K562 (cell line): ENCODE results near the gene CD93. TPM values are rescaled to one million over a fixed set of nuclear protein-coding genes. Genes with fewer than 3 reads are reported as not detected.

Experiments used
- ATAC-seq: fragments of 200-7000 bp; cut with Tn5 transposase; 3 replicates; pipeline ENCODE4 v1.9.1; 2020; ENCODE audit warnings: moderate library complexity
- BruUV-seq: library from RNA; stranded (reverse); fragments of 400-500 nt; replicated peaks from 2 replicates; lab custom pipeline; 2021; lab: Mats Ljungman, UMichigan
- CTCF ChIA-PET: fragments of 300-600 bp; formaldehyde crosslinking; extraction: SDS; loops from one replicate; lab custom pipeline; 2021; ENCODE audit warnings: low intra/inter-chr PET ratio; lab: Yijun Ruan, JAX
- POLR2A ChIA-PET: fragments of 300-600, 350-650 bp; sonication (Branson Sonifier 250); formaldehyde crosslinking; extraction: SDS; loops from one replicate; lab custom pipeline; 2021; ENCODE audit warnings: antibody characterized with exemption, inconsistent platforms; lab: Yijun Ruan, JAX
- DNase-seq, 4 experiments: peaks; one replicate each; pipeline versions ENCODE4 v3.0.0 to v3.0.0-alpha.2; 2011 to 2018; ENCODE audit warnings: low spot score in 3 of 4, mixed read lengths in 3 of 4; ENCODE audit errors: extremely low read depth in 1 of 4
- FAIRE-seq: peaks from 2 replicates; lab custom pipeline; 2011; peaks lifted over from hg19 to GRCh38; lab: Jason Lieb, UNC
- H2AFZ ChIP-seq: 2 replicates; pipeline ENCODE4 v1.6.0; 2011; ENCODE audit warnings: low read depth, low read length, control low read depth, inconsistent platforms
- H3K27ac ChIP-seq: fragments of 200-600 bp; 3 replicates; pipeline ENCODE4 v1.8.0; 2011; ENCODE audit warnings: low read depth, mild to moderate bottlenecking, control low read depth, inconsistent platforms, low read length, moderate library complexity, mixed read lengths; ENCODE audit errors: extremely low read depth
- H3K27me3 ChIP-seq, 2 experiments: fragments of 300-600 bp in 1 of 2; 2 replicates in 1 of 2; 3 replicates in 1 of 2; pipeline versions ENCODE4 v1.6.0 to v1.8.0; 2011; ENCODE audit warnings: inconsistent platforms in 2 of 2, low read length in 2 of 2, mild to moderate bottlenecking in 1 of 2, mixed read lengths in 1 of 2, moderate library complexity in 1 of 2; ENCODE audit not compliant: control insufficient read depth in 2 of 2, insufficient read depth in 2 of 2
- H3K36me3 ChIP-seq: fragments of 300-600 bp; 3 replicates; pipeline ENCODE4 v1.8.0; 2011; ENCODE audit warnings: mild to moderate bottlenecking, low read length, inconsistent platforms; ENCODE audit not compliant: control insufficient read depth, insufficient read depth
- H3K4me1 ChIP-seq, 2 experiments: fragments of 200-600 bp in 1 of 2; replicated peaks in 1 of 2; 2 replicates in 1 of 2; 3 replicates in 1 of 2; pipeline versions ENCODE4 v1.5.1 to v1.8.0; 2011; ENCODE audit warnings: inconsistent platforms in 2 of 2, low read length in 2 of 2, mild to moderate bottlenecking in 1 of 2, mixed read lengths in 1 of 2, moderate library complexity in 1 of 2; ENCODE audit not compliant: control insufficient read depth in 2 of 2, insufficient read depth in 2 of 2
- H3K4me2 ChIP-seq: 2 replicates; pipeline ENCODE4 v1.6.1; 2011; ENCODE audit warnings: low read length, control low read depth, inconsistent platforms, mixed read lengths; ENCODE audit not compliant: insufficient read depth
- H3K4me3 ChIP-seq: fragments of 200-600 bp; sonication (generic), shearing (Covaris generic); 2 replicates; pipeline ENCODE4 v1.5.1; 2016; ENCODE audit warnings: control low read depth, inconsistent platforms
- H3K79me2 ChIP-seq: fragments of 200-600 bp; 3 replicates; pipeline ENCODE4 v1.8.0; 2011; ENCODE audit warnings: low read length, inconsistent platforms; ENCODE audit not compliant: control insufficient read depth, insufficient read depth
- H3K9ac ChIP-seq, 2 experiments: 2 replicates each; pipeline versions ENCODE4 v1.6.0 to v1.6.1; 2011; ENCODE audit warnings: low read depth in 2 of 2, low read length in 2 of 2, control low read depth in 1 of 2, inconsistent platforms in 1 of 2, mild to moderate bottlenecking in 1 of 2, mixed read lengths in 1 of 2; ENCODE audit not compliant: insufficient read depth in 1 of 2
- H3K9me1 ChIP-seq: one replicate; pipeline ENCODE4 v1.6.0; 2011; ENCODE audit warnings: inconsistent platforms, mild to moderate bottlenecking, low read length, moderate library complexity; ENCODE audit not compliant: control insufficient read depth, insufficient read depth
- H3K9me3 ChIP-seq: replicated peaks from 2 replicates; pipeline ENCODE4 v1.5.1; 2011; ENCODE audit warnings: low read depth, low read length, inconsistent platforms; ENCODE audit not compliant: control insufficient read depth, insufficient read depth
- H4K20me1 ChIP-seq: replicated peaks from 2 replicates; pipeline ENCODE4 v1.6.1; 2011; ENCODE audit warnings: low read length, inconsistent platforms, mixed read lengths; ENCODE audit not compliant: control insufficient read depth, insufficient read depth
- ARID2 ChIP-seq: fragments of 450-650 bp; IDR thresholded peaks from 2 replicates; pipeline ENCODE4 v1.6.1; 2017; ENCODE audit warnings: antibody characterized with exemption, mild to moderate bottlenecking
- COPS2 ChIP-seq: fragments of 450-650 bp; conservative IDR thresholded peaks from 2 replicates; pipeline ENCODE4 v1.6.1; 2016; ENCODE audit warnings: mild to moderate bottlenecking, moderate library complexity
- FOXK1 ChIP-seq: sonication (generic); formaldehyde crosslinking; IDR thresholded peaks from 2 replicates; pipeline ENCODE4 v1.8.0; 2022; ENCODE audit warnings: missing genetic modification reagents, mild to moderate bottlenecking, borderline replicate concordance
- KLF13 ChIP-seq: fragments of 450-650 bp; IDR thresholded peaks from 2 replicates; pipeline ENCODE4 v1.6.1; 2016; ENCODE audit warnings: missing genetic modification characterization, low read depth, mild to moderate bottlenecking, missing compliant biosample characterization, moderate library complexity, borderline replicate concordance
- MBD2 ChIP-seq: sonication (generic); IDR thresholded peaks from 2 replicates; pipeline ENCODE4 v1.6.1; 2016; ENCODE audit warnings: low read depth, borderline replicate concordance
- MED1 ChIP-seq: sonication (generic); formaldehyde crosslinking; IDR thresholded peaks from 2 replicates; pipeline ENCODE4 v1.8.1; 2023; ENCODE audit warnings: missing genetic modification reagents, borderline replicate concordance
- MXI1 ChIP-seq: IDR thresholded peaks from 2 replicates; pipeline ENCODE4 v1.6.1; 2011; ENCODE audit warnings: low read depth, mild to moderate bottlenecking, improper control_type of control experiment, low read length
- MYBL2 ChIP-seq, 2 experiments: fragments of 450-650 bp in 1 of 2; sonication (generic) in 1 of 2; formaldehyde crosslinking in 1 of 2; IDR thresholded peaks; 2 replicates each; pipeline versions ENCODE4 v1.6.1 to v1.8.1; 2017 to 2022; ENCODE audit warnings: borderline replicate concordance in 1 of 2, inconsistent platforms in 1 of 2, low read depth in 1 of 2, mild to moderate bottlenecking in 1 of 2, missing genetic modification reagents in 1 of 2, moderate library complexity in 1 of 2
- NFE2L1 ChIP-seq: fragments of 450-650 bp; IDR thresholded peaks from 2 replicates; pipeline ENCODE4 v1.6.1; 2016; ENCODE audit warnings: missing genetic modification characterization, low read depth, mild to moderate bottlenecking, missing compliant biosample characterization, moderate library complexity, borderline replicate concordance
- NR4A1 ChIP-seq, 2 experiments: fragments of 250-450 bp in 1 of 2; fragments of 450-650 bp in 1 of 2; sonication (Bioruptor Pico) in 1 of 2; IDR thresholded peaks; 2 replicates each; pipeline versions ENCODE4 v1.4.0 to v1.6.1; 2016 to 2020; ENCODE audit warnings: mild to moderate bottlenecking in 2 of 2, missing compliant biosample characterization in 1 of 2, missing genetic modification characterization in 1 of 2, moderate library complexity in 1 of 2
- PCBP1 ChIP-seq: fragments of 200-400 bp; formaldehyde crosslinking; IDR thresholded peaks from 2 replicates; pipeline ENCODE4 v1.6.1; 2018; ENCODE audit warnings: mild to moderate bottlenecking, low read depth, low read length; ENCODE audit not compliant: poor library complexity, severe bottlenecking
- PHB2 ChIP-seq: fragments of 450-650 bp; IDR thresholded peaks from 2 replicates; pipeline ENCODE4 v1.6.1; 2017; ENCODE audit warnings: low read depth
- SETDB1 ChIP-seq: IDR thresholded peaks from one replicate; pipeline ENCODE4 v1.6.1; 2012; ENCODE audit warnings: low read length, control low read depth, inconsistent platforms
- SREBF2 ChIP-seq: sonication (generic); formaldehyde crosslinking; IDR thresholded peaks from 2 replicates; pipeline ENCODE4 v1.4.0; 2020; ENCODE audit warnings: mild to moderate bottlenecking, missing genetic modification reagents
- SUPT5H ChIP-seq: fragments of 450-650 bp; IDR thresholded peaks from 2 replicates; pipeline ENCODE4 v1.6.1; 2016
- THAP7 ChIP-seq: fragments of 250-450 bp; sonication (Bioruptor Pico); IDR thresholded peaks from 2 replicates; pipeline ENCODE4 v1.5.0; 2021
- ZNF184 ChIP-seq: sonication (generic); formaldehyde crosslinking; IDR thresholded peaks from 2 replicates; pipeline ENCODE4 v1.5.0; 2020; ENCODE audit warnings: missing genetic modification reagents
- ZNF324 ChIP-seq: fragments of 250-450 bp; sonication (Bioruptor Pico); IDR thresholded peaks from 2 replicates; pipeline ENCODE4 v1.4.0; 2020; ENCODE audit warnings: mild to moderate bottlenecking
- WGBS: fragments of 100-300 bp; shearing (Covaris generic); methylation state at CpG from one replicate; pipeline ENCODE4 v1.1.6; 2016; ENCODE audit warnings: low coverage, mixed read lengths; ENCODE audit not compliant: insufficient coverage; ENCODE audit errors: missing lambda C conversion rate; 5-methylcytosine and 5-hydroxymethylcytosine counted together
- in situ Hi-C: fragments of 300-500 bp; cut with MboI; formaldehyde crosslinking; loops from 4 replicates; pipeline ENCODE4 v1.15.0; 2018; ENCODE audit warnings: inconsistent platforms, mixed read lengths
- intact Hi-C: fragments of 100-400 bp; cut with micrococcal nuclease; formaldehyde crosslinking; loops from 2 replicates; pipeline ENCODE4 v1.14.2; 2022
- polyA plus RNA-seq, 8 experiments: library from polyadenylated mRNA; depleted of rRNA in 4 of 8; stranded (reverse) in 5 of 8; unstranded in 3 of 8; fragments of >200 nt; fragmentation: Nextera tagmentation in 2 of 8; fragmentation: Illumina TruSeq in 1 of 8; extraction: Ambion mirVana in 2 of 8; extraction: Trizol in 1 of 8; gene quantifications; 2 replicates each; pipeline versions ENCODE4 v1.2.1 to v1.2.3, GENCODE V29; 2011 to 2014; ENCODE audit warnings: inconsistent platforms in 1 of 8, missing spikeins in 1 of 8
- total RNA-seq, 7 experiments: library from RNA; depleted of rRNA in 6 of 7; stranded (reverse); fragments of >200 nt in 6 of 7; fragmentation: Illumina TruSeq in 2 of 7; extraction: Trizol in 2 of 7; gene quantifications; 2 replicates each; pipeline versions ENCODE4 v1.2.1 to v1.2.3, GENCODE V29; 2011 to 2021; ENCODE audit warnings: low replicate concordance in 1 of 7
- TF ChIP-seq, protein P1 (sequence below), 2 experiments: fragments of 250-450 bp in 1 of 2; fragments of 450-650 bp in 1 of 2; sonication (Bioruptor Pico) in 1 of 2; IDR thresholded peaks; 2 replicates each; pipeline versions ENCODE4 v1.6.1 to v1.8.0; 2016 to 2021; ENCODE audit warnings: mild to moderate bottlenecking in 2 of 2, moderate library complexity in 2 of 2, missing compliant biosample characterization in 1 of 2, missing genetic modification characterization in 1 of 2
- TF ChIP-seq, protein P2 (sequence below): fragments of 250-450 bp; sonication (Bioruptor Pico); IDR thresholded peaks from 2 replicates; pipeline ENCODE4 v1.9.0; 2021; ENCODE audit warnings: mild to moderate bottlenecking

Gene CD93
- total and polyA plus RNA-seq, 9 of the 15 experiments (the other 6 are each of a cell fraction or from before 2014, with no cell fraction given): 0.03 to 0.20 (median 0.05) TPM

DNA sequence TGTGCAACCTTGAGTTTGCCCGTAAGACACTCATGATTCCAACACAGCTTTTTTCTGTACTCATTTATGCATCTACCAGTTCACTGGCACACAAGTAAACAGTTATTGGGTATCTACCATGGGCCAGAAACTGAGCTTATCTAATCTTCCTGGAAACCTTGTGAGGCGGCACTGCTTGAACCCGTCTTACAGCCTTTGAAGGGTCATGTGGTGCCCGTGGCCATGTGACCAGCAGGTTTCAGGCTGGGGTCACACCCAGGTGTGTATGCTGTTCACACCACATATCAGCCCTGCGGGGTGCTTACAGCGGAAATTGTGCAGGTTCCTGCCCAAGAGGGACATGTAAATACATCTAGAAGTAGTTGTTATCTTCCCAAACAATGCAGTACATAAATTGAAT, 42.7 kb downstream of the CD93 start (continued):
- no peak for TF ChIP-seq MYBL2 (IDR thresholded peaks at IDR 0.05; ENCODE audit: low read depth)
- TF ChIP-seq MYBL2 (CRISPR knock-in tag; IDR thresholded peaks at IDR 0.05; ENCODE audit: borderline replicate concordance): no peak
- no peak for TF ChIP-seq ZNF324
- TF ChIP-seq ARID2: no peak
- no peak for TF ChIP-seq SREBF2
- no peak for TF ChIP-seq SUPT5H
- no peak for TF ChIP-seq FOXK1 (CRISPR knock-in tag)

GRCh38 chr20:23042270-23042669, 43.9 kb downstream of the CD93 start:
- DNase-seq (no peak), FAIRE-seq (no peak), ATAC-seq (no peak)
- no peaks in the 10 kb centered on the region for H3K9me1 ChIP-seq
- no peak overlapping the region for H3K4me3 ChIP-seq
- ChIA-PET POLR2A (interaction anchor here (1.1 kb wide), 1 partner anchor 158 kb away, joined by 4 read pairs; no protein-coding TSS in a partner anchor), CTCF (interaction anchor here (0.6 kb wide), 1 partner anchor 192 kb away, joined by 4 read pairs; no protein-coding TSS in a partner anchor)
- in situ Hi-C loops (no loop called here), intact Hi-C loops (no loop called here)
- no peak overlapping the region for H3K9ac ChIP-seq
- no peak overlapping the region for H3K27ac ChIP-seq
- H3K79me2 ChIP-seq: no peaks in the 10 kb centered on the region
- WGBS: 30% methylated on average over 3 of the region's 3 CpGs
- no peak overlapping the region for H2AFZ ChIP-seq
- H3K9me3 ChIP-seq: no peaks in the 10 kb centered on the region
- H3K36me3 ChIP-seq: no peaks in the 10 kb centered on the region
- H3K4me1 ChIP-seq: peaks cover 2 to 6% of the 10 kb centered on the region in 2 experiments; a peak in 3 of 5 replicates
- no peaks in the 10 kb centered on the region for H4K20me1 ChIP-seq
- no peak overlapping the region for H3K4me2 ChIP-seq
- H3K27me3 ChIP-seq: peaks cover 4 to 30% of the 10 kb centered on the region in 2 experiments; a peak in 3 of 5 replicates
- BruUV-seq: no TSS peak
- TF ChIP-seq SETDB1 (no peak), NFE2L1 (no peak), THAP7 (no peak), KLF13 (tag) (no peak), PCBP1 (no peak), NR4A1 (CRISPR knock-in tag; IDR thresholded peaks at IDR 0.05) (no peak), NR4A1 (tag; IDR thresholded peaks at IDR 0.05) (no peak), ZNF184 (CRISPR knock-in tag) (no peak), COPS2 (no peak), MXI1 (no peak), PHB2 (no peak), MBD2 (no peak), MED1 (CRISPR knock-in tag) (no peak)
- TF ChIP-seq, protein P1, sequence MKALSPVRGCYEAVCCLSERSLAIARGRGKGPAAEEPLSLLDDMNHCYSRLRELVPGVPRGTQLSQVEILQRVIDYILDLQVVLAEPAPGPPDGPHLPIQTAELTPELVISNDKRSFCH (CRISPR knock-in tag; IDR thresholded peaks at IDR 0.05): no peak
- TF ChIP-seq, protein P1 (tag; IDR thresholded peaks at IDR 0.05): no peak
- TF ChIP-seq, protein P2, sequence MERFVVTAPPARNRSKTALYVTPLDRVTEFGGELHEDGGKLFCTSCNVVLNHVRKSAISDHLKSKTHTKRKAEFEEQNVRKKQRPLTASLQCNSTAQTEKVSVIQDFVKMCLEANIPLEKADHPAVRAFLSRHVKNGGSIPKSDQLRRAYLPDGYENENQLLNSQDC (CRISPR knock-in tag): no peak
